HG02798 (cell line): ENCODE results near the gene RNF44.
A peak's percentile ranks its signal among the peaks of the same experiment; 100 is the strongest.

Experiments used
- ATAC-seq: cut with Tn5 transposase; IDR thresholded peaks from one replicate; pipeline ENCODE4 v1.9.1; 2021; ENCODE audit warnings: mild to moderate bottlenecking; ENCODE audit not compliant: unreplicated experiment, poor library complexity

The RNF44 gene

GRCh38 chr5:176536902-176537553 is at the start of gene RNF44:
Gene RNF44 (minus strand): TSS chr5:176537402. CDS start chr5:176532472, 4,930 bp downstream.
- peak; percentile 69 for ATAC-seq

- ATAC-seq = no peak
These were observed 45.9 kb upstream of the RNF44 start for GRCh38 chr5:176583076-176583475.

GRCh38 chr5:176581361-176581760 is 44.2 kb upstream of the RNF44 start:
- no peak for ATAC-seq

GRCh38 chr5:176579323-176579722 is 42.1 kb upstream of the RNF44 start:
- ATAC-seq = no peak

GRCh38 chr5:176578391-176578808 is 41.2 kb upstream of the RNF44 start:
- ATAC-seq = peak; percentile 42

GRCh38 chr5:176577312-176578176 is 40.3 kb upstream of the RNF44 start:
- no peak for ATAC-seq

GRCh38 chr5:176575488-176576422 is 38.6 kb upstream of the RNF44 start:
- ATAC-seq = no peak

- ATAC-seq = no peak
These were observed 37.9 kb upstream of the RNF44 start for GRCh38 chr5:176575066-176575465.

GRCh38 chr5:176574297-176574591 is 37.0 kb upstream of the RNF44 start:
- ATAC-seq = no peak

GRCh38 chr5:176573564-176574296 is 36.5 kb upstream of the RNF44 start:
- ATAC-seq = no peak

GRCh38 chr5:176570044-176570443 is 32.8 kb upstream of the RNF44 start:
- no peak for ATAC-seq

- ATAC-seq = no peak
These were observed 31.5 kb upstream of the RNF44 start for GRCh38 chr5:176568657-176569056.

- no peak for ATAC-seq
These were observed 28.6 kb upstream of the RNF44 start for GRCh38 chr5:176565760-176566288.

- ATAC-seq = no peak
These were observed 26.8 kb upstream of the RNF44 start for GRCh38 chr5:176564002-176564401.

- ATAC-seq = no peak
These were observed 25.0 kb upstream of the RNF44 start for GRCh38 chr5:176562189-176562588.

GRCh38 chr5:176561259-176561658 is 24.1 kb upstream of the RNF44 start:
- no peak for ATAC-seq

GRCh38 chr5:176560364-176560763 is 23.2 kb upstream of the RNF44 start:
- ATAC-seq = no peak

- ATAC-seq = no peak
These were observed 22.5 kb upstream of the RNF44 start for GRCh38 chr5:176559683-176560082.

- ATAC-seq = no peak
These were observed 20.6 kb upstream of the RNF44 start for GRCh38 chr5:176557846-176558245.
